ENCODE results near the gene WFDC6.

Gene WFDC6

GRCh38 chr20:45515147-45515913, 24.0 kb downstream of the WFDC6 start, which contains the start of gene SPINT3:
TSS of gene SPINT3 (minus strand) at chr20:45515622. CDS start at chr20:45515608, 14 bp downstream.
- DNase-seq, result no peak

- no peak for DNase-seq
Observed at GRCh38 chr20:45510242-45510862, 28.9 kb downstream of the WFDC6 start.

GRCh38 chr20:45509091-45509490, 30.2 kb downstream of the WFDC6 start:
- no peak for DNase-seq

GRCh38 chr20:45508068-45508886, 31.0 kb downstream of the WFDC6 start:
- DNase-seq, result no peak

- DNase-seq, result no peak
Observed at GRCh38 chr20:45507011-45507820, 32.1 kb downstream of the WFDC6 start.

- no peak for DNase-seq
Observed at GRCh38 chr20:45506398-45506797, 32.9 kb downstream of the WFDC6 start.

- DNase-seq, result no peak
Observed at GRCh38 chr20:45503403-45503802, 35.9 kb downstream of the WFDC6 start.

- no peak for DNase-seq
Observed at GRCh38 chr20:45502561-45502960, 36.7 kb downstream of the WFDC6 start.

- DNase-seq, result no peak
Observed at GRCh38 chr20:45501600-45501999, 37.7 kb downstream of the WFDC6 start.

- no peak for DNase-seq
Observed at GRCh38 chr20:45500022-45500421, 39.3 kb downstream of the WFDC6 start.

- DNase-seq, result no peak
Observed at GRCh38 chr20:45497971-45498494, 41.2 kb downstream of the WFDC6 start.

GRCh38 chr20:45496166-45496565, 43.1 kb downstream of the WFDC6 start:
- no peak for DNase-seq

GRCh38 chr20:45495501-45495941, 43.8 kb downstream of the WFDC6 start:
- no peak for DNase-seq

GRCh38 chr20:45489083-45489531, 50.2 kb downstream of the WFDC6 start:
- DNase-seq, result no peak

- DNase-seq, result no peak
Observed at GRCh38 chr20:45487231-45487635, 52.0 kb downstream of the WFDC6 start.

- DNase-seq, result no peak
Observed at GRCh38 chr20:45485388-45485787, 53.9 kb downstream of the WFDC6 start.

- DNase-seq, result no peak
Observed at GRCh38 chr20:45484676-45485075, 54.6 kb downstream of the WFDC6 start.

Measured in bone marrow (tissue), 2 donors.